Dedifferentiated amniotic fluid mesenchymal stem cell (primary cell): ENCODE measurements around the gene CACNA2D3.

ENCODE experiments used
- DNase-seq: peaks from one replicate; pipeline ENCODE4 v3.0.0-alpha.2; 2016; ENCODE audit errors: extremely low spot score

Gene CACNA2D3

DNA sequence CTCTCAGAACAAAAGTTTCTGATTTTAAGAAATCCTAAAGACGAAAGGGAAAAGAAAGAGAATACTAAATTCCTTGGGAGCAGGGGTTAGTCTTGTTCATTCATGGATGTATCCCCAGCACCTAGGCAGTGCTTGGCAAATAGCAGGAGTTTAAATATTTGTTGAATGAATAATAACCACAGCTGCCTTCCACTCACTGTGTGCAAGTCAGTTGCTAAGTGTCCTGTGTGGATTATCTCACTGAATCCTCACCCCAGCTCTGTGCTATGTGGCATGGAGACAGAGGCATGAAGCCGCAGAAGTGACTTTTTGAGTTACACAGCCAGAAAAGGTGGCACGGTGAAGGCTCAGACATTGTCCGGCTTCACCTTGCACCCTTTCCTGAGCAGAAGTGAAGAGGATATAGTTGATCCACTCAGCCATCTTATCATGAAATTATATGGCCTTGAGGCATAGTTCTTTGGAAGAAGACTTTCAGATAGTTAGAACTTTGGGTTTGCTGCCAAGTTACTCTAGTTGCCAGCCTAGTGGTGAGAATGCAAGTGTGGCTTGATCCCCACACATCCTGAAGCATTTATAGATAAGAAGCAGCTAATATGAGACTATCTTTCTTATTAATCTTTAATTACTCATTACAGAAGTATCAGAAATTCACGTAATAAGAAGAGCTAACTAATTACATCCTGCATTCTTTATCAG, 450.0 kb downstream of the CACNA2D3 start:
- DNase-seq = no peak

DNA sequence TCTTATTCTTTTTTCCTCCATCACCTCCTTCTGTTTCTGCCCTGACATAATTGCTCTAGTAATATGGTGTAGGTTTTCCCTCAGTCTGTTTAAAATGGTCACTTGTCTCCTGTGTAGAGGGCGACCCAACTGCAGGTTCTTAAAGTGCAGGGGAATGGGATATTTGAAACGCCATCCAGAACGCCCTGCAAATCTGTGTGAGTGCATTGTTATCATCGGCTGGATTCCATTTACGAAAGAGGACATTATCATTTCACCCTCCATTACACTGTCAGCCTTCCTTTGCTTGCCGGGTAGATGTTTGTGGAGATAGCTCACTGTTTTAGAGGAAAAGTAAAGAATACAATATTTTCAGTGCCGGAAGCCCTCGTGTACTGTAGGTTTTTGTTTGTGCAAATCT, 451.5 kb downstream of the CACNA2D3 start:
- DNase-seq = no peak

DNA sequence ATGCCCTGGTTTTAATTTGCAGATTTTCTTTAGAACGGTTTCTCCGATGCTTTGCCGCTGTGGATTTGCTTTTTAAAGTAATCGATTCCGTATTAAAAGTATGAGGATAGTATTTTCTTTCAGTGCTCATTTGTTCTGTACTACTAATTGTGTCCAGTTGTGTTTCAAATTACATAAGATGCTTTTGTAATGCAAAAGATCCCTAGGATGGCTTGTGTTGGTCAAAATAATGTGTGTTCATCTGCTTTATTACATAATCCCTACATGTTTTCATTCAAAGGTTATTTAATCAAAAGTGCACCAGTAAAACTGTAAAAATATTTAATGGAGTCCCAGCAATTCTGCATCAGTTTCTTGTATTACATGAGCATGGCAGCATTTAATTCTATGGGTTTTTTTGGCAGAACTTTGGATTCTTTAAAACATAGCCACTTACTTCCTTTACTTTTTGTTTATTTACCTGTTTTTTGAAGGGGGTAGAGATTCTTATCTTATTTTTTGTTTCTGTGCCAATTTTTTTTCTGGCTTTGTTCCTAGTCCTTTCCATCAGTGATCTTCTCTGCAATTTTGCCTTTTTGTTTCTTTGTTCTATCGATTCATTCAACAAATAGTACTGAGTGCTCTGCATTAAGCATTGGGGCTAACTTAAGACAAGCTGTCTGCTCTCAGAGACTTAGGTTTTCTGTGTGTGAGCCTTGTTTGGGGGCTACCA, 452.7 kb downstream of the CACNA2D3 start:
- no peak for DNase-seq

DNA sequence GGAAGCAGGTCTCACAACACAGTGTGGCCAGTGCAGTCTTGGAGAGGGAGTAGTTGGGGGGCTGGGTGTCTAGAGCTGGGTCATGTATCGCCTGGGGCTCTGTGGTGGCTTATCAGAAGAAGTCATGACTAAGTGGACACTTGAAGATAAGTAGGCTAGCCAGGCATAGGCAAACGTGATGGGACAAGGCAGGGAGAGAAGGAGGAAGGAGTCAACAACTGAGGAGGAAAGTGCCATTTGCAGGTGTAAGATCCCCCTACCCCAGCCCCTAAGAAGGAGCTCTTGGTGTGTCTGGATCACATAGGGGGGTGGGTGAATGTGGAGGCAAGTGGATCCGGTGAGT, 453.2 kb downstream of the CACNA2D3 start:
- DNase-seq = no peak

DNA sequence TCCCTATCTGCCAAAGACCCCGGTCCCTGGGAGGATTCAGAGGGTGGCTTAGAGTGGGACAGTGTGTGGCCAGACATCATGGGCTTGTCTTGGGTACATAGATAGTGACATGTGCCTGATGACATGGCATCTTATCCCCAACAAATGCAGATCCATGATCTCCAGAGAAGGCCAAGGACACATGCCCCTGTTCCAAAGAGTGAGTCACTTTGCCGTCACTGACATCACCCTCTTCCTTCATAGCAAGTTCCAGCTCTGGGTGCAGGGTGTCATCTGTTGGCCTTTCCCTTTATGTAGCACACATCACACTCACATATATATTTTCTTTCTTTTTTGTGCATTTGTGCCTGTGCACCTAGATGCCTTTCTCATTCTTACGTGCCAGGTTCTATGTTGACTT, 455.0 kb downstream of the CACNA2D3 start:
- no peak for DNase-seq

DNA sequence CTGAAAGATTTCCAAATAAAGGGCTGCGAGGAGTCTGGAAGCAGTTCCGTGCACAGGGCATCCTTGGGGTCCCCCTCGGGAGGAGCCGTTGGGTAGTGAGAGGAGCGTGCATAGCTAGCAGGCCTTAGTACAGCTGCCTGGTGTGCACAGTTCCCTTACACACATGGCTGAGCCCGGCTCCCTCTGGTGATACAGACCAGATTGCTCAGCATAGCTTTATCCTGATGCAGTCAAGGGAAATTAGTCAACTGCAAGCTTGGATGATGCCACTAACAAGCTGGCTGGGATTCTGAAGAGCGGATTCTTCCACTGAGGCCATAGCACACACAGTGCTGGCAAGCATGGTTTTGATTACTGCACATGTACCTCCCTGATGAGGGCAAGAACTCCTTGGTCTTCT, 456.1 kb downstream of the CACNA2D3 start:
- no peak for DNase-seq

DNA sequence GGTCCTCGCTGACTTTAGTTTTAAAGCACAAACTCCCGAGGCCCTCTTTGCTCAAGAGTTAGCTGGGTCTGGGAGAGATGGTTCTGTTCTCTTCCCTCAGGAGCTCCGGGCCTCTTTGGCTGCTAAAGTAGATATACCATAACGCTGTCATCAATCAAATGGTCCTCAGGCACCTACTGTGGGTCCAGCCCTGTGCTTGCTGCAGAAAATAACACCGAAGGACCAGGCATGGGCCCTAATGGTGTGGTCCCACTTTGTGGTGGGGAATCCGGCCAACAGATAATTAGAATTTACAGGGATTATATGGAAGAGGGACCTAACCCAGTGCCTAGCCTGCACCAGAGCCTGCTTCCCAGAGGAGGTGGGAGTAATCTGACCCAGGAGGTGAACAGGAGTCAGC, 458.1 kb downstream of the CACNA2D3 start:
- no peak for DNase-seq

DNA sequence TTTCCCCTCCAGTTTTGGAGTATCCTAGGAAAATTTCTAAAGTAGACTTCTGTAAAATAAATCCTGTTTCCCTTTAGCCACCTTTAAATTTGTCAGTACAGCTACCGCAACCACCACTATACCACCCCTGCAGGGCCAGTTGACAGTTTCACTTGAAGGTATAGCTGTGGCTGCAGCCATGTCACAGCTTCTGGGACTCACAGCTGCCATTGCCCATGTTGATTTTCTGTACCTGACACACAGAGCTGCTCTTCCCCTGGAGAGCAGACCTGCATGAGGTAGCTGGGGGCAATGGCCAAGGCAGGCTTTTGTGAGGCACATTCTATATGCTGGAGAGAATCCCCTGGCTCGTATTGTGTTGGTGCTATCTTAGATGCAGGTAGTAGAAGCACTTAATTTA, 460.1 kb downstream of the CACNA2D3 start:
- DNase-seq = no peak

DNA sequence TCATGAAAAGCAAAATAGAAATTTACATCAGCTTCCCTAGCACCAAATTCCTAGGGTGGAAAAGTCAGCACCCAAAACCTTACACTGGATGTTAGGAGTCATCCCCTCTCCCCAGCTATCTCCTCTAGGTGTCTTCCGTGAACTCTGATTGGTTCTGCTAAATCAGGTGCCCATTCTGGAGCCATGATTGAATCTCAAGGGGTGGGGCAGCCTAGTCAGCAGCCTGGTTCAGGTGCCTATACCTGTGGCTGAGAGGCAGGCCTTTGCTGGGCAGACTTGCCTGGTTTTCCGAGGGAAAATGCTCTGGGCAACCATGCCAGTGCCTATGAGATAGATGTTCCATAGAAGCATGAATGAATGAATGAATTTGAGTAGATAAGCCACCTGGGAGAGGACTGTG, 468.8 kb downstream of the CACNA2D3 start:
- DNase-seq = no peak

DNA sequence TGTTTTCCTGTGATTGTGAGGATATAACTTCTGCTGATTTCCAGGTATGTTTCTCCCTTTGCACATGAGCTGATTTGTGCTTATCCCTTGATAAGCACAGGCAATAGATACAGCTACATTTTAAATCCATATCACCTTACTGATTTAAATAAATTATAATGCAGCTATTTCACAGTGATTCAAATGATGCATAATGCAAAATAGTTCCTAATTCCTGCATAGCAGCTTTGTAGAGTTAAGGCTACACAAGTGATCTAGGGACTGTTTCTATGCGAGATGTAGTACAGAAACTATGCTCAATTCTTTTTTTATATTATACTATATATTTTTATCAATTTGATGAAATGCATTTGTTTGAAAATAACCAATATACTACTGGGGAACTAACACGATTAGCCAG, 471.3 kb downstream of the CACNA2D3 start:
- no peak for DNase-seq

DNA sequence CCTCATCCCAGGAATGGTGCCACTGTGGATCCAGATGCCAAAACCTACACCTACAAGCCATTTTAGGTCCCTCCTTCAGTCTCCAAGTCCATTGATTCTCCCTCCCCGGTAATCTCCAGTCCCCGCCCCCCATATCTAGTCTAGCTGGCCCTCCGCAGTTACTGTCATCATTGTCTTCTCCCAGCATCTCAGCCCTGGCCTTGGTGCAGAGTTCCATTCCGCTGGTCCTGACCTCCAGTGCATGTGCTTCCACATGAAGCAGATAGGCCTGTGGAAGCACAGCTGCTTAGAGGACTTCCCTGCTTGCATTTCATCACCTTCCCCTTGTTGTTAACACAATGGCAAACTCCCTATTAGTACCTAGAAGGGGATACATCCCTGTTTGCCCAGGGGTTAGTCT, 473.7 kb downstream of the CACNA2D3 start:
- no peak for DNase-seq

DNA sequence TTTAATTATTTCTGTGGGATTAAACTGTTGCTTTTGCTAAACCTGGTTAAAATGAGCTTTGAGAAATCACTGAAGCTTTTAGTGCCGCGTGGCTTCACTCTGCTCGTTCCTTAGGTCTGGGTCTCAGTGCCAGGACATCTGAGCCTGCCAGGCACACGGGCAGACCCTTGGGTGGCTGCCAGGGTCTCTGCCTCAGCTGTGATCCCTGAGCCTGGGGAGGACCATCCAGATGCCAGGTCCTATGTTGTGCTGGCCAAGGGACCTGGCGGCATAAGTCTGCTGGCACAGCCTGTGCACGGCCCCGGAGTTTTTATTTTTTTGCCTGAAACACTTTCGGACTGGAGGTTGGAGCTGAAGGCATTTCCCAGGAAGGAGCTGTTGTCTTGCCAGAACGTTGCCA, 477.4 kb downstream of the CACNA2D3 start:
- DNase-seq = no peak

DNA sequence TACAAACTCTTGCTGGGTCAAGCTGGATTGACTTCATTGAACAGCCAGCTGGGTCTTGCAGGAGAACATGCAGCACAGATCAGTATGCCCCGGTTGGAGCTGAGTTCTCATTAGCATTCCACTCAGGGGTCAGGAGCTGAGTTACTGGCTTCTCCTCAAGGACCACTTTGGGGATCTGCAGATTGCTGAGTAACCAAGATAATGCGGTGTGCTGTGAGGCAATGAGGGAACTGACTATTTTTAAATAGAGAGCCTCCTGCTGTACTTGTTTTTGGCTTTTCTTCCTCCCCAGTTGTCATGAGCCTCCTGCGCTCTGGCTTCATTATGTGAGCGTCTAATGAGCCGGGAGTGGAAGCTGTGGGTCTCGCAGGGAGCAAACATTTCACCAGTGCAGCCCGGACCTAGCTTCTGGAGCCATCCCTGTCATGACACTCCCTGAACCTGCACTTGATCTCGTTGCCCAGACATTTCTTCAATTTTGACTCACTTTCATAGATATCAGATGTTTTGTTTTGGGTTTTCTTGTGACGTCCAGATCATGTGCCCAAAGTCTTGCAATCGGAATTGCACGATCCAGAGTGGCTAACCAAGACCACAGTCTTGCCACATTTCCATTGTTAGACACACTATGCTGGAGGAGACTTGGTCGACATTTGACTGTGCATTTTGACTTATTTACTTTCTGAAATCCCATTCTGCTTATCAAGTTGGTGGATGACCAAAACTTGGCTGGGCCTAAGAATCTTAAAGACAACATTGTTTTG, 478.3 kb downstream of the CACNA2D3 start:
- DNase-seq = no peak

DNA sequence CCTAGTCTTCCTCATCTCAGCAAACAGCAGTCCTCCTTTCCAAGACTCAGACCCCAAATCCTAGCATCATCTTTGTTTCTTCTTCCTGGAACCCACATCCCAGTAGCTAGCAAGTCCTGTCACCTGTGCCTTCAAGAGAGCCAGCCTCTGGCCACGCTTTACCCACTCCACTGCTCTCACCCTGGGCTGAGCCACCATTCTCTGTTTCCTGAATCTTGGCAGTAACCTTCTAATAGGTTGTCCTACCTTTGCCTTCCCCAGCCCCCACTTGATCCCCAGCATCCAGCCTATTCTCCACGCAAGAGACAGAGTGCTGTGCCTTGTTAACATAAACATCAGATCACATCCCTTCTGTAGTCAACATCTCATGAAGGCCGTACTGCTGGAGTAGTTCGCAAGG, 482.1 kb downstream of the CACNA2D3 start:
- DNase-seq = no peak

DNA sequence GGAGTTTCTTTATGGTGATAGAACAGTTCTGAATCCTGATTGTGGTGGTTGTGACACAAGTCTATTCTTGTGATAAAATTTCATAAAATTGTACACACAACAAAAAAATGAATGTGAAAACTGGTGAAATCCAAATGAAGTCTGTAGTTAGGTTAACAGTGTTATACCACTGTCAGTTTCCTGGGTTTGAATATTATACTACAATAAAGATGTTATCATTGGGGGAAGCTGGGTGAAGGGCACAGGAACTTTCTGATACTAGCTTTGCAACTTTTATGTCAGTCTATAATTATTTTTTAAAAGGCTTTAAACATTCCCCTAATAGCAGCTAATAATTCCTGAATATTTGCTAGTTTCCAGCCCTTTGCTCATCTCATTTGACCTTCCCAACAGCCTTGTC, 485.7 kb downstream of the CACNA2D3 start:
- no peak for DNase-seq

DNA sequence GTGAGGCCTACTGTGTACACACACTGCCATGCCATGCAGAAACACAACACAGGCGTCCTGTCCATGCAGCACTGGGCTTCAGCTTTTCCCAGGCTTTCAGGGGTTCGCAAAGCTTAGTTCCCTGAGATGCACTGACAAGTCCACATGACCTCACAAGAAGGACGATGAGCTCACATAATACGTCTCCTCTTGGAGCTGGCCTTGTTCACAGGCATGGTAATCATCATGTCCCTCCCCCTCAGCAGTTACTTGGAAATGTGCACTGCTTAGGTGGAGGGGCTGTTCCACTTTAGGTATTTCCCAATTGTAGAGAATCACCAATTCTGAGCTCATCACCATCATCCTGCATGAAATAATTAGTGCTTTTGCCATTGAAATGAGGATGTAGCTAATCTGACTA, 496.7 kb downstream of the CACNA2D3 start:
- DNase-seq = no peak

DNA sequence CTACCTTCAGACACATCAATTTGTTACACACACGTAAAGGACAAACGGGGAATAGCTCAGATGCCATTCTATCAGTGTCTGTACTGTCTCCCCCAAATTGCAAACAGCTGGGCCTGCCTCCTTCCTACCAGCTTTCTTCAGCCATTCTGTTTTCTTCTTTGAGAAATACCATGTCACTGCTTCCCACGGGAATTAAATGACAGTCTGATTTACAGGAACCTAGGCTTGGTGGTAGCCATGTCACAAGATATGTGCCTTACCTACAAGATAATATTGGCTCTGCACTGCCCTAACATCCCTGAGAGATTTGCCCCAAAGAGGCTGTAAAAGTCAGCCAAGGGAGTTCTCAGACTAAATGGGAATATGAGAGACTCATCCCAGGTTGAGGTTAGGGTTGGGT, 497.2 kb downstream of the CACNA2D3 start:
- no peak for DNase-seq

DNA sequence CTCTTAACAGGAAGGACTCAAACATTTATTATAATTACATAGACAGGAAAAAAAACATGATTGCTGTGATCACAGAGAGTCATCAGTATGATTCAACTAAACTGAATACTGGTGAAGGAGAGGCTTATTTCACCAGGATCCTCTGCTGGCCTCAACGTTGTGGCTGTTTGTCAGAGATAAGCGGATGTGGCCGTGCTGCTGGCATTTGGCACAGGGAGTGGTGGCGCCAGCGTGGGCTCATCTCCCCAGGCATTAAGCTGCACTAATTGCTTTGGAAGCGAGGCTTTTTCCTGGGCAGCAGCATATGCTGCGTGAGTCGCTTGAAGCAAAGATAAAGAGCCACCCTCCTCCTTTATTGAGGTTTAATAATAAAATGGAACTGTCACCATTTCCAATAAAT, 498.8 kb downstream of the CACNA2D3 start:
- no peak for DNase-seq

DNA sequence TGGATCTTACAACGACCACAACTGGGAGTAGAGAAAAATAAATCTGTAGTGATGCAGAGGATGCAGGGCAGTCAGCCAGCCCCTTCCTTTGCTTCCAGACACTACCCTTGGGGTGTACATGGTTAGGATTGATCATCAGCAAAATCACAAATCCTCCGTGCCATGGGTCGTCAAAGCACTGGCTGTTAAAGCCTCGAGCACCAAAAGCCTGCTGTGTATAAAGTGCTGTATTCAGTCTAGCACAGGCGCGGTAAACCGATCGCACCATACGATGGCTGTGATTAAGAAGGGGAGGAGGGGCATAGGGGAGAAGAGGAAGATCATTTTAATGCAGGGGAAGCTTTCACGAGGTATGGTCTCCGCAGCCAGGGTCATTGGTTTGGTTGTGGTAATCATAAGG, 500.3 kb downstream of the CACNA2D3 start:
- no peak for DNase-seq

DNA sequence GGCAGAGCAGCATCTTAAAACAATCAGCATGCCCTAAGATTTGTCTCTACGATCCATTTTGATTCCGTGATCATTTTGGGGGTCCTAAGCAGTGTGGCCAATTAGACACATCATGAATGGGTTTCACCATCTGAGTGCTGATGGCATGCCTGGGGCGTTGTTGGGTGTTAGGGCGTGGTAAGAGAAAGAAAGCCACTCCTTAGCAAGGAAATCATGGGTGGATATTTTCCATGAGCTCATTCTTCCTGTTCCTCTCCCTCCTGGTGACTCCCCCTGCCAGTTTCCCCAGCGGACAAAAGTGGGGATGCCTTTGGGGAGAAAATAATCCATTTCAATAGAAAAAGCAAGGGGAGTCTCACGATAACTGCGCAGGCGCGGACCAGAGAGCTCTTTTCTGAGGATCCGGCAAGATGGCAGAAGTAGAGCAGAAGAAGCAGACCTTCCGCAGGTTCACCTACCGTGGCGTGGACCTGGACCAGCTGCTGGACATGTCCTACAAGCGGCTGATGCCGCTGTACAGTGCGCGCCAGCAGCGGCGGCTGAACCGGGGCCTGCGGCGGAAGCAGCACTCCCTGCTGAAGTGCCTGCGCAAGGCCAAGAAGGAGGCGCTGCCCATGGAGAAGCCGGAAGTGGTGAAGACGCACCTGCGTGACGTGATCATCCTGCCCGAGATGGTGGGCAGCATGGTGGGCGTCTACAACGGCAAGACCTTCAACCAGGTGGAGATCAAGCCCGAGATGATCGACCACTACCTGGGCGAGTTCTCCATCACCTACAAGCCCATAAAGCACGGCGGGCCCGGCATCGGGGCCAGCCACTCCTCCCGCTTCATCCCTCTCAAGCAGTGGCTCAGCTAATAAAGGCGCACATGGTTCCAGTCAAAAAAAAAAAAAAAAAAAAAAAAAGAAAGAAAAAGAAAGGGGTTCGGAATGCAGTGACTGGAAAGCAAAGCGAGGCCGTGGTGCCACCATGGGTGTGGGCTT, 503.7 kb downstream of the CACNA2D3 start:
- no peak for DNase-seq

DNA sequence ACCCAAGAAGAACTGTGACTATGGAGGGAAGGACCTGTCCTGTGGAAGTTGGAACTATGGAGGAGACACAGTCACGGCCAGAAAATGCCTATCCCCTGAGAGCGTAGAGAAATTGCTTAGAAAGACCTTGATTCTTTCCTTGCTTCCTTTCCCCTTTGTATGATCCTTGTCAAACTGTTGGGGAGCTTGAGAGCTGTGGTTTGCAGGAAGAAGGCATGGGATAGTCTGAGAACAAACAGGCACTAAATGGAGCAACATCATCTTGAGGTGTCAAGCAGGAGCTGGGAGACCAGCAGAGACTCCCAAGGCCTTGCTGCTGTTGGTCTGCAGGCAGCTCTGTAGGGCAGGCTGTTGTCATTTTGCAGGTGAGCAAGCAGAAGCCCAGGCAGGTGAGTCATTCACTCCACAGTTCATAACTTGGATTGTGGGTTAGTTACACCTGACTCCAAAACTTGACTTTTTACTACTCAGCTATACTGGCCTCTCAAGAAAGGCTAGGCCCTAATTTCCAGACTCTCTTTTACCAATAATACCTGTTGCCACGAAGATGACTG, 506.6 kb downstream of the CACNA2D3 start:
- no peak for DNase-seq
